ENCODE results near the gene ETAA1. TPM values are rescaled to one million over a fixed set of nuclear protein-coding genes. Genes with fewer than 3 reads are reported as not detected.

Gene ETAA1
- total and polyA plus RNA-seq, 2 of the 4 experiments (the other 2 are of a cell fraction): 6.9 to 8.1 TPM

- no peaks in the 10 kb centered on the region for H3K9me3 ChIP-seq (ENCODE audit: control insufficient read depth, insufficient read depth, low read length)
- no peaks in the 10 kb centered on the region for H3K79me1 ChIP-seq (ENCODE audit: low read depth in 1 of 2, low read length in 2 of 2)
- H3K27ac ChIP-seq (ENCODE audit: insufficient read depth, low read length): no peak overlapping the region
- no peaks in the 10 kb centered on the region for H3K9me1 ChIP-seq (ENCODE audit: insufficient read depth, low read length)
- H3K23ac ChIP-seq (ENCODE audit: low read depth, low read length): no peak overlapping the region
- dilution Hi-C loops (cut with HindIII; ENCODE audit: low sequenced_read_pairs, unreplicated experiment) (no loop called here), in situ Hi-C loops (cut with MboI; ENCODE audit: low sequenced_read_pairs) (loop anchor here (25.0 kb wide), 1 partner anchor 868 kb away; no protein-coding TSS in a partner anchor), intact Hi-C loops (cut with micrococcal nuclease) (no loop called here)
- H3K4me1 ChIP-seq (ENCODE audit: control insufficient read depth, insufficient read depth, low read length): no peaks in the 10 kb centered on the region
- no peak overlapping the region for H3K18ac ChIP-seq (ENCODE audit: low read depth, low read length)
- no CpG with 5 or more reads among the region's 4 CpGs for WGBS, 2 experiments (ENCODE audit: extremely low coverage in 2 of 2, insufficient read length in 1 of 2)
- no peak overlapping the region for H3K14ac ChIP-seq (replicated peaks; ENCODE audit: low read depth, low read length)
- ATAC-seq (ENCODE audit: low read depth): no peak
- H4K20me1 ChIP-seq (ENCODE audit: insufficient read depth, low read length): no peaks in the 10 kb centered on the region
- no peak overlapping the region for H2AK9ac ChIP-seq (replicated peaks; ENCODE audit: low read depth, low read length, poor library complexity)
- no peaks in the 10 kb centered on the region for H3K36me3 ChIP-seq (ENCODE audit: control insufficient read depth, insufficient read depth, low read length)
- H3K4me3 ChIP-seq (ENCODE audit: insufficient read depth, low read depth, low read length): no peak overlapping the region
- H4K8ac ChIP-seq (ENCODE audit: low read depth in 2 of 2, low read length in 2 of 2): no peak overlapping the region
- H2BK120ac ChIP-seq (ENCODE audit: low read depth, low read length): no peak overlapping the region
- H2AK5ac ChIP-seq (ENCODE audit: low read depth, low read length): no peak overlapping the region
- DNase-seq: no peak
- no peak overlapping the region for H3K4me2 ChIP-seq (ENCODE audit: low read depth, low read length)
- TF ChIP-seq MXI1 (IDR thresholded peaks at IDR 0.05; ENCODE audit: borderline replicate concordance, low read depth, low read length): no peak
- TF ChIP-seq FOS (IDR thresholded peaks at IDR 0.05; ENCODE audit: low read depth, low read length): no peak
- no peak for TF ChIP-seq ELK1 (IDR thresholded peaks at IDR 0.05; ENCODE audit: borderline replicate concordance, low read depth, low read length)
- no peak for TF ChIP-seq RFX5 (IDR thresholded peaks at IDR 0.05; ENCODE audit: low read depth, low read length)
- no peak for TF ChIP-seq CEBPB (IDR thresholded peaks at IDR 0.05; ENCODE audit: low read depth, low read length)
- TF ChIP-seq POLR2A (IDR thresholded peaks at IDR 0.05; ENCODE audit: low read depth, low read length): no peak
- BruUV-seq (replicated peaks): no TSS peak
- H4K91ac ChIP-seq (ENCODE audit: insufficient read depth, low read depth, low read length): no peak overlapping the region
- H2BK5ac ChIP-seq (ENCODE audit: low read depth, low read length, poor library complexity, severe bottlenecking): no peak overlapping the region
- no peak overlapping the region for H2BK15ac ChIP-seq (ENCODE audit: low read depth, low read length)
- H3K56ac ChIP-seq (ENCODE audit: extremely low read depth, insufficient read depth, low read length): no peak overlapping the region
- H3K9ac ChIP-seq (ENCODE audit: low read depth, low read length): no peak overlapping the region
- no peak overlapping the region for H4K5ac ChIP-seq (ENCODE audit: low read depth, low read length)
- H2BK20ac ChIP-seq (ENCODE audit: low read depth, low read length): no peak overlapping the region
- CTCF ChIA-PET: no interaction called here
- H3K4ac ChIP-seq (ENCODE audit: low read depth, low read length): no peak overlapping the region
- POLR2A ChIA-PET (ENCODE audit: unreplicated experiment): no interaction called here
- H3K27me3 ChIP-seq (ENCODE audit: control insufficient read depth, insufficient read depth, low read length): no peaks in the 10 kb centered on the region
- H2AFZ ChIP-seq (replicated peaks; ENCODE audit: low read length, poor library complexity): no peak overlapping the region
These were observed 58.3 kb downstream of the ETAA1 start for GRCh38 chr2:67455219-67456142.

Measured in IMR-90 (cell line).